Stomach (tissue), 4 donors: Measurements from ENCODE around the gene KLHDC7B.

Experiments
- EP300 ChIP-seq: sonication (generic); formaldehyde crosslinking; IDR thresholded peaks from one replicate; pipeline ENCODE4 v1.6.1; 2017; ENCODE audit warnings: antibody characterized with exemption
- POLR2A ChIP-seq, 4 donors: fragments of 450-650 bp; IDR thresholded peaks; one replicate each; pipeline ENCODE4 v1.6.1; 2016; ENCODE audit warnings: antibody characterized with exemption in 4 of 4, control low read depth in 2 of 4, mild to moderate bottlenecking in 1 of 4, moderate library complexity in 1 of 4
- POLR2AphosphoS5 ChIP-seq, 3 donors: sonication (generic); formaldehyde crosslinking; IDR thresholded peaks; one replicate each; pipeline ENCODE4 v1.6.1; 2016; ENCODE audit warnings: antibody characterized with exemption in 3 of 3
- TF ChIP-seq, protein P1 (sequence below), 7 experiments: fragments of 450-650 bp in 4 of 7; fragments of 200-600 bp in 3 of 7; sonication (generic) in 3 of 7; IDR thresholded peaks; one replicate each; pipeline ENCODE4 v1.5.1; 2016 to 2019; ENCODE audit warnings: antibody characterized with exemption in 7 of 7, control low read depth in 2 of 7, mild to moderate bottlenecking in 1 of 7

DNA sequence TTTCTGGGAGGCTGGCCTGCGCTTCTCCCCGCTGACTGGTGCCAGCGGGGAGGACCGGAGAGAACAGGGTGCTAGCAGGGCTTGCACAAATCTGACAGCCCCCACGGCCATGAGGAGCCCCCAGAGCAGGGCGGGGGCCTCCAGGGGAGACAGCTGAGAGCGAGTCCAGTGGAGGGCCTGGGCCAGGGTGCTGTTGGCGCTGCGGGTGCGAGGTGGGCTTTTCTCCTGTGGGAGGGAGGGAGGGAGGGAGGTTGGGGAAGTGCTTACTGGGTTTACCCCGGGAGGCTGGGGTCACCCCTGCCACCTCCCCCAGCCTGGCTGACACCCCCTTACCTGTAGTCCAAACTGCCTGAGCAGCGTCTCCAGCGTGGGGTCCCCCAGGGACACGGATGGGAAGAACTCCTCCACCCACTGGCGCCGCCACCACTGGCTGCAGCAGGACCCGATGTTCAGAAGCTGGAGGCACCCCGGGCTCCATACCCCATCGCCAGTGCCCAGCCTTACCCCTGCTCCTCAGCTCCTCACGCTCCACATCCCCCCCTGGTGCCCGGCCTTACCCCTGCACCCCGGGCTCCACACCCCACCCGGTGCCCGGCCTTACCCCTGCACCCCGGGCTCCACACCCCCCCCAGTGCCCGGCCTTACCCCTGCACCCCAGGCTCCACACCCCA, 42.1 kb upstream of the KLHDC7B start:
- TF ChIP-seq, protein P1, sequence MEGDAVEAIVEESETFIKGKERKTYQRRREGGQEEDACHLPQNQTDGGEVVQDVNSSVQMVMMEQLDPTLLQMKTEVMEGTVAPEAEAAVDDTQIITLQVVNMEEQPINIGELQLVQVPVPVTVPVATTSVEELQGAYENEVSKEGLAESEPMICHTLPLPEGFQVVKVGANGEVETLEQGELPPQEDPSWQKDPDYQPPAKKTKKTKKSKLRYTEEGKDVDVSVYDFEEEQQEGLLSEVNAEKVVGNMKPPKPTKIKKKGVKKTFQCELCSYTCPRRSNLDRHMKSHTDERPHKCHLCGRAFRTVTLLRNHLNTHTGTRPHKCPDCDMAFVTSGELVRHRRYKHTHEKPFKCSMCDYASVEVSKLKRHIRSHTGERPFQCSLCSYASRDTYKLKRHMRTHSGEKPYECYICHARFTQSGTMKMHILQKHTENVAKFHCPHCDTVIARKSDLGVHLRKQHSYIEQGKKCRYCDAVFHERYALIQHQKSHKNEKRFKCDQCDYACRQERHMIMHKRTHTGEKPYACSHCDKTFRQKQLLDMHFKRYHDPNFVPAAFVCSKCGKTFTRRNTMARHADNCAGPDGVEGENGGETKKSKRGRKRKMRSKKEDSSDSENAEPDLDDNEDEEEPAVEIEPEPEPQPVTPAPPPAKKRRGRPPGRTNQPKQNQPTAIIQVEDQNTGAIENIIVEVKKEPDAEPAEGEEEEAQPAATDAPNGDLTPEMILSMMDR (IDR thresholded peaks at IDR 0.05) = no peak
- TF ChIP-seq POLR2AphosphoS5 (IDR thresholded peaks at IDR 0.05) (no peak), POLR2A (IDR thresholded peaks at IDR 0.05) (no peak), EP300 (no peak)
